ENCODE measurements around the gene TIMM17A.

- no peak for TF ChIP-seq POLR2A (IDR thresholded peaks at IDR 0.05; ENCODE audit: low read depth, low read length)
- no peak for TF ChIP-seq POLR2AphosphoS5 (IDR thresholded peaks at IDR 0.05; ENCODE audit: low read depth, low read length)
- TF ChIP-seq TAF1 (IDR thresholded peaks at IDR 0.05; ENCODE audit: borderline replicate concordance, low read depth, low read length), result no peak
Observed at GRCh38 chr1:201916649-201917249, 38.6 kb upstream of the TIMM17A start.
